Fibroblast of lung (primary cell): ENCODE results near the gene EXOC2.

Source experiments
- EZH2 ChIP-seq: IDR thresholded peaks from 2 replicates; pipeline ENCODE4 v1.5.1; 2012; ENCODE audit warnings: low read length, control low read depth, mild to moderate bottlenecking; ENCODE audit errors: missing control alignments
- TF ChIP-seq, protein P1 (sequence below), 2 donors: IDR thresholded peaks in 1 of 2; conservative IDR thresholded peaks in 1 of 2; 1 replicate in 1 of 2; 2 replicates in 1 of 2; pipeline ENCODE4 v1.5.1; 2011 to 2012; ENCODE audit warnings: low read length in 2 of 2, control low read depth in 1 of 2, inconsistent platforms in 1 of 2, low read depth in 1 of 2, mild to moderate bottlenecking in 1 of 2

DNA sequence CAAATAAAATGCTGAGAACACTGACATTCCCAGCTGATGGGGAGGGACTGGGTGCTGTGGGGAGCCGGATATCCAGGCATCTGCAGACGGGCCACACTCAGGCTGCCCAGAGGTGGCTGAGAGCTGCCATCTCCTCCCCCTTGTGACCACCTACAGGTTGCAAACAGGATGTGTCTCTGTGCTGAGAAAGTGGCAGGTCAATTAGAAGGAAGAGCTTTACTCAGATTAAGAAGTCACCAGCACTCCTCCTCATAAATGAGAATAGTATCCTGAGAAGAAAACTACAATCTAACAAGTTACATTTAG, 99.1 kb downstream of the EXOC2 start:
- TF ChIP-seq, protein P1, sequence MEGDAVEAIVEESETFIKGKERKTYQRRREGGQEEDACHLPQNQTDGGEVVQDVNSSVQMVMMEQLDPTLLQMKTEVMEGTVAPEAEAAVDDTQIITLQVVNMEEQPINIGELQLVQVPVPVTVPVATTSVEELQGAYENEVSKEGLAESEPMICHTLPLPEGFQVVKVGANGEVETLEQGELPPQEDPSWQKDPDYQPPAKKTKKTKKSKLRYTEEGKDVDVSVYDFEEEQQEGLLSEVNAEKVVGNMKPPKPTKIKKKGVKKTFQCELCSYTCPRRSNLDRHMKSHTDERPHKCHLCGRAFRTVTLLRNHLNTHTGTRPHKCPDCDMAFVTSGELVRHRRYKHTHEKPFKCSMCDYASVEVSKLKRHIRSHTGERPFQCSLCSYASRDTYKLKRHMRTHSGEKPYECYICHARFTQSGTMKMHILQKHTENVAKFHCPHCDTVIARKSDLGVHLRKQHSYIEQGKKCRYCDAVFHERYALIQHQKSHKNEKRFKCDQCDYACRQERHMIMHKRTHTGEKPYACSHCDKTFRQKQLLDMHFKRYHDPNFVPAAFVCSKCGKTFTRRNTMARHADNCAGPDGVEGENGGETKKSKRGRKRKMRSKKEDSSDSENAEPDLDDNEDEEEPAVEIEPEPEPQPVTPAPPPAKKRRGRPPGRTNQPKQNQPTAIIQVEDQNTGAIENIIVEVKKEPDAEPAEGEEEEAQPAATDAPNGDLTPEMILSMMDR (conservative IDR thresholded peaks at IDR 0.05 in 1 of 2, IDR thresholded peaks at IDR 0.05 in 1 of 2; ENCODE audit: low read depth in 1 of 2, low read length in 2 of 2), result no peak
- TF ChIP-seq EZH2, result no peak
